Uterus (tissue), 2 donors: ENCODE measurements around the gene PA2G4.

Experiments
- CTCF ChIP-seq, 4 experiments: fragments of 200-600 bp in 2 of 4; fragments of 450-650 bp in 2 of 4; sonication (generic) in 2 of 4; IDR thresholded peaks; one replicate each; pipeline ENCODE4 v1.5.1; 2016 to 2019; ENCODE audit warnings: antibody characterized with exemption in 4 of 4, mild to moderate bottlenecking in 2 of 4, moderate library complexity in 1 of 4
- POLR2A ChIP-seq, 2 donors: fragments of 450-650 bp; IDR thresholded peaks; one replicate each; pipeline ENCODE4 v1.6.1; 2016; ENCODE audit warnings: antibody characterized with exemption in 2 of 2, mild to moderate bottlenecking in 1 of 2, moderate library complexity in 1 of 2

DNA sequence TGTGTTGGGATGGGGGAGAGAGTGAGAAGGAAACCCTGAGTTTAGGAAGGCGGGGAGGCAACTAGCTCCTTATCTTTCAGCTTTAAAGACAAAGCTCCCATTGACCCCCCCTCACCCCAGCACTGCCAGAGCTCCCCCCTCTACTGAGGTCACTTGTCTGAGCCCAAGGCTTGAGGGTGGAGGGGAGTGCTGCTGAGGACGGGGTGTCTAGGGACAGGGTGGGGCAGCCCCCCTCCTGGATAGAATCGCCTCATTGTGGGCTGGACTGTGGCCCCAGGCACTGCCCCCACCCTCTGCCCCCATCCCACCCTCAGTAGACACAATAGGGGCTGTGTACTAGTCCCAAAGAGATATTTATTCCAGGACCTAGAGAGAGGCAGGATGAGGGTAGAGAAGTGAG, 21.4 kb upstream of the PA2G4 start:
- TF ChIP-seq CTCF (IDR thresholded peaks at IDR 0.05) (no peak), POLR2A (IDR thresholded peaks at IDR 0.05) (no peak)
